ENCODE results near the gene CNTN4. TPM values are rescaled to one million over a fixed set of nuclear protein-coding genes. Genes with fewer than 3 reads are reported as not detected.

CNTN4 gene
- total and polyA plus RNA-seq, 7 donors: 0.17 to 3.2 (median 0.42) TPM

DNA sequence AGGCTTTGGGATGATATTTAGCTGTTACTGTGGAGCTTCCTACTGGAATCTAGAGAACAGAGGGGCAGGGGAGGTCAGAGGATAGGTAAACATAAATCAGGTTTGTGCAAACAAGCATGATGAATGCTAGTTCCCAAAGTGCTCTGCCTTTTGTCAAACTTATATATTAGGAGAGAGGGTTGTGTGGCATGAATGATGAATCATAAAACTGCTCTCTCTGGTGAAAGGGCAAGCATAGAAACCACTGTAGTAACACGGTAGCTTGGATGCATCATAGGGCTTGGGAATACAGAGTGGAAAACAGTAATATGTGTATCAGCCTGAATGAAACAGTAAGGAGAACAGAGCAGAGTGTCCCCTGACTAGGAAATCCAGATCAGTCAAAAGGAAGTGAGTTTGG, 524.8 kb downstream of the CNTN4 start:
- no peaks in the 10 kb centered on the region for H3K36me3 ChIP-seq (ENCODE audit: insufficient read depth in 1 of 2, low read depth in 1 of 2)
- no peaks in the 10 kb centered on the region for H3K27me3 ChIP-seq (ENCODE audit: insufficient read depth in 3 of 3, low read length in 2 of 3)
- no peak overlapping the region for H3K27ac ChIP-seq
- H3K4me1 ChIP-seq: no peaks in the 10 kb centered on the region
- TF ChIP-seq CTCF (IDR thresholded peaks at IDR 0.05): no peak
- 8 to 17% (median 13%) methylated on average over 1 of the region's 1 CpG for WGBS, 3 donors
- DNase-seq (no peak), ATAC-seq (no peak)
- H3K4me3 ChIP-seq: no peak overlapping the region
- intact Hi-C loops (cut with DNase I): no loop called here
- H3K9me3 ChIP-seq: no peaks in the 10 kb centered on the region

- Histone ChIP-seq H3K27me3 (ENCODE audit: insufficient read depth in 3 of 3, low read length in 2 of 3) (no peaks in the 10 kb centered on the region), H3K27ac (no peak overlapping the region), H3K4me3 (no peak overlapping the region), H3K9me3 (no peaks in the 10 kb centered on the region), H3K4me1 (no peaks in the 10 kb centered on the region), H3K36me3 (ENCODE audit: insufficient read depth in 1 of 2, low read depth in 1 of 2) (no peaks in the 10 kb centered on the region)
- TF ChIP-seq CTCF (IDR thresholded peaks at IDR 0.05): no peak
- intact Hi-C loops (cut with DNase I): no loop called here
- WGBS, 3 donors: 72 to 76% (median 73%) methylated on average over 6 of the region's 6 CpGs
- no peak for ATAC-seq
- no peak for DNase-seq
These were observed 529.5 kb downstream of the CNTN4 start for GRCh38 chr3:2628117-2628516.

- Histone ChIP-seq H3K27ac (no peak overlapping the region), H3K36me3 (ENCODE audit: insufficient read depth in 1 of 2, low read depth in 1 of 2) (no peaks in the 10 kb centered on the region), H3K27me3 (ENCODE audit: insufficient read depth in 3 of 3, low read length in 2 of 3) (no peaks in the 10 kb centered on the region), H3K4me1 (no peaks in the 10 kb centered on the region), H3K9me3 (no peaks in the 10 kb centered on the region), H3K4me3 (no peak overlapping the region)
- no peak for TF ChIP-seq CTCF (IDR thresholded peaks at IDR 0.05)
- 65 to 78% (median 73%) methylated on average over 2 of the region's 2 CpGs for WGBS, 3 donors
- DNase-seq (no peak), ATAC-seq (no peak)
- intact Hi-C loops (cut with DNase I): no loop called here
These were observed 536.8 kb downstream of the CNTN4 start for GRCh38 chr3:2635511-2635910.

- Histone ChIP-seq H3K4me1 (no peaks in the 10 kb centered on the region), H3K4me3 (no peak overlapping the region), H3K27ac (no peak overlapping the region), H3K36me3 (ENCODE audit: insufficient read depth in 1 of 2, low read depth in 1 of 2) (no peaks in the 10 kb centered on the region), H3K27me3 (ENCODE audit: insufficient read depth in 3 of 3, low read length in 2 of 3) (no peaks in the 10 kb centered on the region), H3K9me3 (no peaks in the 10 kb centered on the region)
- TF ChIP-seq CTCF (IDR thresholded peaks at IDR 0.05): no peak
- WGBS, 3 donors: 57 to 66% (median 63%) methylated on average over 3 of the region's 3 CpGs
- no peak for ATAC-seq
- no peak for DNase-seq
- intact Hi-C loops (cut with DNase I): no loop called here
These were observed 544.9 kb downstream of the CNTN4 start for GRCh38 chr3:2643606-2644005.

GRCh38 chr3:2645001-2645400, 546.3 kb downstream of the CNTN4 start:
- Histone ChIP-seq H3K4me3 (no peak overlapping the region), H3K27me3 (ENCODE audit: insufficient read depth in 3 of 3, low read length in 2 of 3) (no peaks in the 10 kb centered on the region), H3K4me1 (no peaks in the 10 kb centered on the region), H3K9me3 (no peaks in the 10 kb centered on the region), H3K36me3 (ENCODE audit: insufficient read depth in 1 of 2, low read depth in 1 of 2) (no peaks in the 10 kb centered on the region), H3K27ac (no peak overlapping the region)
- DNase-seq (no peak), ATAC-seq (no peak)
- no peak for TF ChIP-seq CTCF (IDR thresholded peaks at IDR 0.05)
- intact Hi-C loops (cut with DNase I): no loop called here
- 58 to 68% (median 65%) methylated on average over 2 of the region's 2 CpGs for WGBS, 3 donors

Data from psoas muscle (tissue), 8 donors.